ENCODE data around the gene HERC3.

HERC3 gene

GRCh38 chr4:88725143-88725542 is 132.9 kb downstream of the HERC3 start:
- DNase-seq (ENCODE audit: insufficient read length, low spot score), result no peak

DNA sequence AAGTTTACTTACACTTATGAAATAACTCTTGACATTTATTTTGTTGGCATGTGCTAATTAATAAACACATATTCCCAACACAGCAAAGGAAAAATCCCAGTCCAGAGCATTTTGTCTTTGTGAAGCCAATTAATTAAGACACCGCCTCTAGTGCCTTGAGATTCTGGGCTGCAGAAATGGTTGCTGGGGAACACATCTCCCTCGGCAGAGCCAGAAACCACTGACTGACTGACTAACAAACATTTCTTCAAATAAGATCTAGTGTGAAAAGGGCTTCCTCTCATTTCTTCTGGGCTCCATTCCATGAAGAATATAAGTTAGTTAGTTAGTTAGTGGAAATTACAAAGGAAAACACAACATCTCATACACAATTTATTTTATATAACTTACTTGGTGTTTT is 133.7 kb downstream of the HERC3 start:
- TF ChIP-seq, protein P1, sequence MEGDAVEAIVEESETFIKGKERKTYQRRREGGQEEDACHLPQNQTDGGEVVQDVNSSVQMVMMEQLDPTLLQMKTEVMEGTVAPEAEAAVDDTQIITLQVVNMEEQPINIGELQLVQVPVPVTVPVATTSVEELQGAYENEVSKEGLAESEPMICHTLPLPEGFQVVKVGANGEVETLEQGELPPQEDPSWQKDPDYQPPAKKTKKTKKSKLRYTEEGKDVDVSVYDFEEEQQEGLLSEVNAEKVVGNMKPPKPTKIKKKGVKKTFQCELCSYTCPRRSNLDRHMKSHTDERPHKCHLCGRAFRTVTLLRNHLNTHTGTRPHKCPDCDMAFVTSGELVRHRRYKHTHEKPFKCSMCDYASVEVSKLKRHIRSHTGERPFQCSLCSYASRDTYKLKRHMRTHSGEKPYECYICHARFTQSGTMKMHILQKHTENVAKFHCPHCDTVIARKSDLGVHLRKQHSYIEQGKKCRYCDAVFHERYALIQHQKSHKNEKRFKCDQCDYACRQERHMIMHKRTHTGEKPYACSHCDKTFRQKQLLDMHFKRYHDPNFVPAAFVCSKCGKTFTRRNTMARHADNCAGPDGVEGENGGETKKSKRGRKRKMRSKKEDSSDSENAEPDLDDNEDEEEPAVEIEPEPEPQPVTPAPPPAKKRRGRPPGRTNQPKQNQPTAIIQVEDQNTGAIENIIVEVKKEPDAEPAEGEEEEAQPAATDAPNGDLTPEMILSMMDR (IDR thresholded peaks at IDR 0.05; ENCODE audit: insufficient read depth, missing control alignments), result no peak
- FAIRE-seq, result no peak
- no peak for DNase-seq (ENCODE audit: insufficient read length, low spot score)

More at GRCh38 chr4:88725143-88725542, 132.9 kb downstream of the HERC3 start:
- no peak for FAIRE-seq
- TF ChIP-seq, protein P1 (IDR thresholded peaks at IDR 0.05; ENCODE audit: insufficient read depth, missing control alignments), result no peak

- no peak for FAIRE-seq
- TF ChIP-seq, protein P1 (IDR thresholded peaks at IDR 0.05; ENCODE audit: insufficient read depth, missing control alignments), result no peak
- DNase-seq (ENCODE audit: insufficient read length, low spot score), result no peak
These were observed 135.9 kb downstream of the HERC3 start for GRCh38 chr4:88728146-88728545.

DNA sequence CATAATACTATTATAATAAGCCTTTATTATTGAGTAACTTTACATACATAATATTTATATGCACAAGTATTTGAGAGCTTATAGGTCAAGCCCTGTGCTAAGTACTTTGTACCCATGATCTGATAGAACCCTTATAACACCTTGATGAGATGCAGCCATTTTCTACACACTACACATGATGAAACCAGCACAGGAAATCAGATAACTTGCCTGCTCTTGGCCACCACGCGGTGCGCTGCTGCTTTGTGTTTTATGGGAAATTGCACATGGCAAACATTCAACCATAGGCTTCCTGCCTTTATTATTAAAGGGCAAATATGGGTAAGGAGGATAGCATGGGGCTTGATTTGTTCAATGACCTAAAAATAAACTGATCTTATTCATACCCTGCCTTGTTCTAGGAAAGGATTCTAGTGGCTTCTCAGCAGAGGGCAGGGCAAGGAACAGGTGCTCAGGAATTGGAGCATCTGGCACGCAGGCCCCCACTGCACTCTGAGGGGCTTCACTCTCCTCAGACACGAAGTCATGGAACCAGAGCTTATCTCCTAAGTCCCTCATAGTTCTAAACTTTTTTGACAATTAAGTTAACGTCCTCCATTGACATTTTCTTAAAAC is 137.0 kb downstream of the HERC3 start:
- DNase-seq (ENCODE audit: insufficient read length, low spot score) (no peak), FAIRE-seq (peak; percentile 6)
- TF ChIP-seq, protein P1 (IDR thresholded peaks at IDR 0.05; ENCODE audit: insufficient read depth, missing control alignments), result no peak

GRCh38 chr4:88730811-88731210 is 138.5 kb downstream of the HERC3 start:
- no peak for FAIRE-seq
- DNase-seq (ENCODE audit: insufficient read length, low spot score), result no peak
- TF ChIP-seq, protein P1 (IDR thresholded peaks at IDR 0.05; ENCODE audit: insufficient read depth, missing control alignments), result no peak

GRCh38 chr4:88731381-88731780 is 139.1 kb downstream of the HERC3 start:
- DNase-seq (ENCODE audit: insufficient read length, low spot score) (no peak), FAIRE-seq (no peak)

More at GRCh38 chr4:88731381-88731780, 139.1 kb downstream of the HERC3 start:
- TF ChIP-seq, protein P1 (IDR thresholded peaks at IDR 0.05; ENCODE audit: insufficient read depth, missing control alignments), result no peak
